ENCODE data around the gene MCHR1. TPM values are rescaled to one million over a fixed set of nuclear protein-coding genes. Genes with fewer than 3 reads are reported as not detected.

The MCHR1 gene
- total RNA-seq, 1 experiment from 2014 or later, result not detected

- H3K4me3 ChIP-seq (ENCODE audit: low read depth in 2 of 2, low read length in 2 of 2), result no peak overlapping the region
- TF ChIP-seq TCF7L2 (IDR thresholded peaks at IDR 0.05; ENCODE audit: low read depth, low read length) (no peak), CTCF (IDR thresholded peaks at IDR 0.05) (no peak), POLR2AphosphoS5 (IDR thresholded peaks at IDR 0.05; ENCODE audit: low read depth, low read length) (no peak), SIN3A (IDR thresholded peaks at IDR 0.05; ENCODE audit: borderline replicate concordance, insufficient read depth, low read depth, low read length) (no peak), REST (IDR thresholded peaks at IDR 0.05; ENCODE audit: insufficient read depth in 1 of 2, low read depth in 2 of 2, low read length in 1 of 2) (no peak)
- DNase-seq (ENCODE audit: low read depth, low spot score) (no peak), ATAC-seq (no peak)
- no TSS peak for BruUV-seq (replicated peaks)
- H3K36me3 ChIP-seq (ENCODE audit: control insufficient read depth, insufficient read depth, low read length), result no peaks in the 10 kb centered on the region
- H3K27me3 ChIP-seq (ENCODE audit: control insufficient read depth, insufficient read depth, low read length), result no peaks in the 10 kb centered on the region
- H3K4me1 ChIP-seq (ENCODE audit: control insufficient read depth, insufficient read depth, low read length), result peaks cover 2% of the 10 kb centered on the region; the same call in 1 of the 2 replicates
- in situ Hi-C loops (cut with HindIII; ENCODE audit: low pct_unique_long_range_greater_than_20kb, low sequenced_read_pairs) (no loop called here), intact Hi-C loops (cut with micrococcal nuclease; ENCODE audit: unreplicated experiment) (no loop called here)
- ChIA-PET CTCF (no interaction called here), POLR2A (no interaction called here)
- no peaks in the 10 kb centered on the region for H3K9me3 ChIP-seq (ENCODE audit: control insufficient read depth, insufficient read depth, low read depth, low read length)
- H3K27ac ChIP-seq (ENCODE audit: low read length), result no peak overlapping the region
Observed at GRCh38 chr22:40670058-40670457, 9.2 kb upstream of the MCHR1 start.

- Histone ChIP-seq H3K4me1 (ENCODE audit: control insufficient read depth, insufficient read depth, low read length) (no peaks in the 10 kb centered on the region), H3K27me3 (ENCODE audit: control insufficient read depth, insufficient read depth, low read length) (no peaks in the 10 kb centered on the region), H3K27ac (ENCODE audit: low read length) (no peak overlapping the region), H3K4me3 (ENCODE audit: low read depth in 2 of 2, low read length in 2 of 2) (no peak overlapping the region), H3K9me3 (ENCODE audit: control insufficient read depth, insufficient read depth, low read depth, low read length) (no peaks in the 10 kb centered on the region), H3K36me3 (ENCODE audit: control insufficient read depth, insufficient read depth, low read length) (no peaks in the 10 kb centered on the region)
- intact Hi-C loops (cut with micrococcal nuclease; ENCODE audit: unreplicated experiment) (no loop called here), in situ Hi-C loops (cut with HindIII; ENCODE audit: low pct_unique_long_range_greater_than_20kb, low sequenced_read_pairs) (no loop called here)
- CTCF ChIA-PET, result no interaction called here
- POLR2A ChIA-PET, result no interaction called here
- no TSS peak for BruUV-seq (replicated peaks)
- no peak for DNase-seq (ENCODE audit: low read depth, low spot score)
- TF ChIP-seq POLR2AphosphoS5 (IDR thresholded peaks at IDR 0.05; ENCODE audit: low read depth, low read length), result no peak
- no peak for TF ChIP-seq SIN3A (IDR thresholded peaks at IDR 0.05; ENCODE audit: borderline replicate concordance, insufficient read depth, low read depth, low read length)
- no peak for TF ChIP-seq TCF7L2 (IDR thresholded peaks at IDR 0.05; ENCODE audit: low read depth, low read length)
- TF ChIP-seq CTCF (IDR thresholded peaks at IDR 0.05), result no peak
- no peak for TF ChIP-seq REST (IDR thresholded peaks at IDR 0.05; ENCODE audit: insufficient read depth in 1 of 2, low read depth in 2 of 2, low read length in 1 of 2)
- ATAC-seq, result no peak
Observed at GRCh38 chr22:40671369-40671768, 7.9 kb upstream of the MCHR1 start.

Data from Panc1 (cell line).